Esophagus squamous epithelium (tissue), 4 donors: ENCODE results near the gene CAV2.

Experiments used
- CTCF ChIP-seq, 6 experiments: fragments of 450-650 bp in 4 of 6; fragments of 200-600 bp in 2 of 6; sonication (generic) in 2 of 6; IDR thresholded peaks; one replicate each; pipeline ENCODE4 v1.5.1; 2016 to 2019; ENCODE audit warnings: antibody characterized with exemption in 6 of 6, mild to moderate bottlenecking in 4 of 6, moderate library complexity in 4 of 6
- POLR2A ChIP-seq, 4 donors: fragments of 450-650 bp; IDR thresholded peaks; one replicate each; pipeline ENCODE4 v1.6.1; 2017; ENCODE audit warnings: antibody characterized with exemption in 4 of 4, mild to moderate bottlenecking in 4 of 4, moderate library complexity in 3 of 4

GRCh38 chr7:116497708-116498107 is 1.8 kb upstream of the CAV2 start:
- TF ChIP-seq CTCF (IDR thresholded peaks at IDR 0.05) (no peak), POLR2A (IDR thresholded peaks at IDR 0.05) (no peak)
